ENCODE data around the gene ZNF670.

DNA sequence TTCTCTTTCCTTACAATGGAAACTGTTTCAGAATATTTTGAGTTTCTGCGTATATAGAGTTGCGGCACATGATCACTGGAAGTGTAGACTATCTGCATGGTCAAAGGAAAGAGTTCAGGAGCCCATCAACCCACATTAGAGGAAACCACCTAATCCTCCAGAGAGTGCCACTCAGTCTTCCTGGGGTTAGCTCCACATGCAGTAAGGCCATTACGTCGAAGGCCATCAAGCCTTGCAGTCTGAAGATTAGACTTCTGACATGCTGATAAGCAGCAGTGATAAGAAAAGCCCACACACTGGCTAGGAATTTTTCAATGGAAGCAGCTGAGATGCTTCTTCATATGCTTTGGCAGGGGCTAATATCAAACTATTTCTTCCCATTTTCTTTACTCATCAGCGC, 17.9 kb upstream of the ZNF670 start:
- TF ChIP-seq, protein P1, sequence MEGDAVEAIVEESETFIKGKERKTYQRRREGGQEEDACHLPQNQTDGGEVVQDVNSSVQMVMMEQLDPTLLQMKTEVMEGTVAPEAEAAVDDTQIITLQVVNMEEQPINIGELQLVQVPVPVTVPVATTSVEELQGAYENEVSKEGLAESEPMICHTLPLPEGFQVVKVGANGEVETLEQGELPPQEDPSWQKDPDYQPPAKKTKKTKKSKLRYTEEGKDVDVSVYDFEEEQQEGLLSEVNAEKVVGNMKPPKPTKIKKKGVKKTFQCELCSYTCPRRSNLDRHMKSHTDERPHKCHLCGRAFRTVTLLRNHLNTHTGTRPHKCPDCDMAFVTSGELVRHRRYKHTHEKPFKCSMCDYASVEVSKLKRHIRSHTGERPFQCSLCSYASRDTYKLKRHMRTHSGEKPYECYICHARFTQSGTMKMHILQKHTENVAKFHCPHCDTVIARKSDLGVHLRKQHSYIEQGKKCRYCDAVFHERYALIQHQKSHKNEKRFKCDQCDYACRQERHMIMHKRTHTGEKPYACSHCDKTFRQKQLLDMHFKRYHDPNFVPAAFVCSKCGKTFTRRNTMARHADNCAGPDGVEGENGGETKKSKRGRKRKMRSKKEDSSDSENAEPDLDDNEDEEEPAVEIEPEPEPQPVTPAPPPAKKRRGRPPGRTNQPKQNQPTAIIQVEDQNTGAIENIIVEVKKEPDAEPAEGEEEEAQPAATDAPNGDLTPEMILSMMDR (IDR thresholded peaks at IDR 0.05), result no peak
- TF ChIP-seq POLR2A (IDR thresholded peaks at IDR 0.05), result no peak
- TF ChIP-seq POLR2AphosphoS5 (IDR thresholded peaks at IDR 0.05), result no peak

Data from prostate gland (tissue), 2 donors.